Neural progenitor cell (in vitro differentiated cells): ENCODE results near the gene TCF25. TPM values are rescaled to one million over a fixed set of nuclear protein-coding genes. Genes with fewer than 3 reads are reported as not detected.

Source experiments
- DNase-seq: peaks from one replicate; pipeline ENCODE4 v3.0.0-alpha.2; 2016; ENCODE audit warnings: low spot score
- H2AFZ ChIP-seq: fragments of 200-600 bp; sonication (generic); replicated peaks from 2 replicates; pipeline ENCODE4 v1.6.1; 2016; ENCODE audit warnings: antibody characterized with exemption
- H3F3A ChIP-seq: fragments of 200-600 bp; sonication (generic); 2 replicates; pipeline ENCODE4 v1.6.1; 2016; ENCODE audit warnings: antibody characterized with exemption, low read depth
- H3K27ac ChIP-seq: fragments of 200-600 bp; sonication (generic); 2 replicates; pipeline ENCODE4 v1.5.1; 2016; ENCODE audit warnings: mild to moderate bottlenecking
- H3K27me3 ChIP-seq: fragments of 200-600 bp; sonication (generic); 2 replicates; pipeline ENCODE4 v1.6.1; 2016; ENCODE audit warnings: mild to moderate bottlenecking, moderate library complexity
- H3K36me3 ChIP-seq: fragments of 200-600 bp; sonication (generic); 2 replicates; pipeline ENCODE4 v1.5.1; 2016
- H3K4me1 ChIP-seq: fragments of 200-600 bp; sonication (generic); 2 replicates; pipeline ENCODE4 v1.6.1; 2016; ENCODE audit warnings: mixed run types
- H3K4me2 ChIP-seq: fragments of 200-600 bp; sonication (generic); 2 replicates; pipeline ENCODE4 v1.6.1; 2016
- H3K4me3 ChIP-seq: fragments of 200-600 bp; sonication (generic); 2 replicates; pipeline ENCODE4 v1.5.1; 2016
- H3K79me2 ChIP-seq: fragments of 200-600 bp; sonication (generic); 2 replicates; pipeline ENCODE4 v1.6.1; 2016; ENCODE audit warnings: low read depth
- H3K9ac ChIP-seq: fragments of 200-600 bp; sonication (generic); 2 replicates; pipeline ENCODE4 v1.6.1; 2016
- H3K9me3 ChIP-seq: fragments of 200-600 bp; sonication (generic); 2 replicates; pipeline ENCODE4 v1.5.1; 2016; ENCODE audit warnings: low read depth
- H4K20me1 ChIP-seq: fragments of 200-600 bp; sonication (generic); 2 replicates; pipeline ENCODE4 v1.6.1; 2016; ENCODE audit warnings: low read depth
- H3K27ac Mint-ChIP-seq: 3 replicates; pipeline ENCODE4 v1.8.0; 2021; ENCODE audit warnings: mixed read lengths
- H3K27me3 Mint-ChIP-seq: 2 replicates; pipeline ENCODE4 v1.8.0; 2022; ENCODE audit warnings: low read depth, mild to moderate bottlenecking, inconsistent platforms, moderate library complexity, mixed read lengths; ENCODE audit not compliant: insufficient read depth
- H3K36me3 Mint-ChIP-seq: 3 replicates; pipeline ENCODE4 v1.8.0; 2021; ENCODE audit warnings: mixed read lengths
- H3K4me1 Mint-ChIP-seq: 3 replicates; pipeline ENCODE4 v1.8.0; 2021; ENCODE audit warnings: mixed read lengths
- H3K4me3 Mint-ChIP-seq: 3 replicates; pipeline ENCODE4 v1.8.0; 2021; ENCODE audit warnings: mild to moderate bottlenecking, moderate library complexity, mixed read lengths
- H3K9me3 Mint-ChIP-seq: 3 replicates; pipeline ENCODE4 v1.8.0; 2020; ENCODE audit warnings: mixed read lengths
- CTCF ChIP-seq: fragments of 200-600 bp; sonication (generic); IDR thresholded peaks from 2 replicates; pipeline ENCODE4 v1.5.1; 2017; ENCODE audit warnings: antibody characterized with exemption, mild to moderate bottlenecking
- EZH2 ChIP-seq: fragments of 200-600 bp; sonication (generic); IDR thresholded peaks from 2 replicates; pipeline ENCODE4 v1.6.1; 2017; ENCODE audit warnings: antibody characterized with exemption, mild to moderate bottlenecking, moderate library complexity
- EZH2phosphoT487 ChIP-seq: fragments of 200-600 bp; sonication (generic); IDR thresholded peaks from 2 replicates; pipeline ENCODE4 v1.6.1; 2017; ENCODE audit warnings: antibody characterized with exemption
- total RNA-seq: library from RNA; depleted of rRNA; stranded (reverse); fragments of >200 nt; gene quantifications from 2 replicates; pipeline ENCODE4 v1.2.3, GENCODE V29; 2015; ENCODE audit warnings: low replicate concordance

The TCF25 gene
- total RNA-seq, 1 donor from 2014 or later = 95.6 TPM

- Histone ChIP-seq H2AFZ (no peak overlapping the region), H3F3A (peaks cover 2% of the 10 kb centered on the region), H3K9me3 (no peaks in the 10 kb centered on the region), H3K79me2 (peaks cover 30% of the 10 kb centered on the region), H3K27ac (no peak overlapping the region), H3K9ac (no peak overlapping the region), H3K27me3 (no peaks in the 10 kb centered on the region), H3K4me3 (no peak overlapping the region), H3K4me1 (no peaks in the 10 kb centered on the region), H4K20me1 (peaks cover 4% of the 10 kb centered on the region), H3K36me3 (no peaks in the 10 kb centered on the region), H3K4me2 (no peak overlapping the region)
- Mint-ChIP-seq H3K27me3 (no peaks in the 10 kb centered on the region), H3K4me3 (no peak overlapping the region), H3K4me1 (no peaks in the 10 kb centered on the region), H3K27ac (no peak overlapping the region), H3K36me3 (peaks cover 39% of the 10 kb centered on the region), H3K9me3 (no peaks in the 10 kb centered on the region)
- TF ChIP-seq EZH2phosphoT487 (no peak), EZH2 (no peak), CTCF (no peak)
- no peak for DNase-seq
These were observed 10.6 kb downstream of the TCF25 start for GRCh38 chr16:89884041-89884421.

GRCh38 chr16:89887243-89887642 is 13.9 kb downstream of the TCF25 start:
- no peak overlapping the region for H3K27ac ChIP-seq
- no peaks in the 10 kb centered on the region for H3K27me3 ChIP-seq
- no peak for TF ChIP-seq EZH2
- no peak for TF ChIP-seq CTCF
- no peak for TF ChIP-seq EZH2phosphoT487
- no peaks in the 10 kb centered on the region for H3F3A ChIP-seq
- no peaks in the 10 kb centered on the region for H3K27me3 Mint-ChIP-seq
- peaks cover 42% of the 10 kb centered on the region for H3K36me3 Mint-ChIP-seq
- no peak overlapping the region for H3K9ac ChIP-seq
- no peak overlapping the region for H3K4me3 Mint-ChIP-seq
- no peaks in the 10 kb centered on the region for H3K4me1 Mint-ChIP-seq
- no peaks in the 10 kb centered on the region for H3K4me1 ChIP-seq
- peaks cover 6% of the 10 kb centered on the region for H3K79me2 ChIP-seq
- DNase-seq = no peak
- no peak overlapping the region for H3K27ac Mint-ChIP-seq
- H3K4me2 ChIP-seq = no peak overlapping the region
- H3K9me3 Mint-ChIP-seq = no peaks in the 10 kb centered on the region
- H4K20me1 ChIP-seq = no peaks in the 10 kb centered on the region
- H3K4me3 ChIP-seq = no peak overlapping the region
- H2AFZ ChIP-seq = no peak overlapping the region
- H3K36me3 ChIP-seq = no peaks in the 10 kb centered on the region
- H3K9me3 ChIP-seq = no peaks in the 10 kb centered on the region

- no peaks in the 10 kb centered on the region for H3K27me3 Mint-ChIP-seq
- no peaks in the 10 kb centered on the region for H3K4me1 Mint-ChIP-seq
- no peak overlapping the region for H3K4me3 ChIP-seq
- H3K36me3 ChIP-seq = no peaks in the 10 kb centered on the region
- no peaks in the 10 kb centered on the region for H3K9me3 Mint-ChIP-seq
- no peak overlapping the region for H3K9ac ChIP-seq
- H3F3A ChIP-seq = no peaks in the 10 kb centered on the region
- peaks cover 24% of the 10 kb centered on the region for H3K36me3 Mint-ChIP-seq
- DNase-seq = no peak
- no peak overlapping the region for H3K27ac Mint-ChIP-seq
- H3K9me3 ChIP-seq = no peaks in the 10 kb centered on the region
- no peak overlapping the region for H3K27ac ChIP-seq
- no peaks in the 10 kb centered on the region for H3K79me2 ChIP-seq
- H3K4me1 ChIP-seq = no peaks in the 10 kb centered on the region
- no peak overlapping the region for H3K4me3 Mint-ChIP-seq
- no peak overlapping the region for H2AFZ ChIP-seq
- H3K27me3 ChIP-seq = no peaks in the 10 kb centered on the region
- TF ChIP-seq EZH2 = no peak
- no peak for TF ChIP-seq EZH2phosphoT487
- no peak for TF ChIP-seq CTCF
- no peak overlapping the region for H3K4me2 ChIP-seq
- H4K20me1 ChIP-seq = no peaks in the 10 kb centered on the region
These were observed 16.8 kb downstream of the TCF25 start for GRCh38 chr16:89890200-89890599.
